A549 (cell line): ENCODE data around the gene BAK1.
A peak's percentile ranks its signal among the peaks of the same experiment; 100 is the strongest.

ENCODE experiments used
- ELK1 ChIP-seq: fragments of 150-350 bp; IDR thresholded peaks from 2 replicates; pipeline ENCODE4 v1.6.1; 2014; ENCODE audit warnings: low read depth, mild to moderate bottlenecking, low read length
- EP300 ChIP-seq, 2 experiments: fragments of >200 bp; sonication (Bioruptor Twin); formaldehyde crosslinking; IDR thresholded peaks; 2 replicates in 1 of 2; 3 replicates in 1 of 2; pipeline ENCODE4 v1.6.1; 2016 to 2017
- TF ChIP-seq, protein P1 (sequence below): fragments of >200 bp; sonication (Bioruptor Twin); formaldehyde crosslinking; IDR thresholded peaks from 3 replicates; pipeline ENCODE4 v1.5.1; 2016

DNA sequence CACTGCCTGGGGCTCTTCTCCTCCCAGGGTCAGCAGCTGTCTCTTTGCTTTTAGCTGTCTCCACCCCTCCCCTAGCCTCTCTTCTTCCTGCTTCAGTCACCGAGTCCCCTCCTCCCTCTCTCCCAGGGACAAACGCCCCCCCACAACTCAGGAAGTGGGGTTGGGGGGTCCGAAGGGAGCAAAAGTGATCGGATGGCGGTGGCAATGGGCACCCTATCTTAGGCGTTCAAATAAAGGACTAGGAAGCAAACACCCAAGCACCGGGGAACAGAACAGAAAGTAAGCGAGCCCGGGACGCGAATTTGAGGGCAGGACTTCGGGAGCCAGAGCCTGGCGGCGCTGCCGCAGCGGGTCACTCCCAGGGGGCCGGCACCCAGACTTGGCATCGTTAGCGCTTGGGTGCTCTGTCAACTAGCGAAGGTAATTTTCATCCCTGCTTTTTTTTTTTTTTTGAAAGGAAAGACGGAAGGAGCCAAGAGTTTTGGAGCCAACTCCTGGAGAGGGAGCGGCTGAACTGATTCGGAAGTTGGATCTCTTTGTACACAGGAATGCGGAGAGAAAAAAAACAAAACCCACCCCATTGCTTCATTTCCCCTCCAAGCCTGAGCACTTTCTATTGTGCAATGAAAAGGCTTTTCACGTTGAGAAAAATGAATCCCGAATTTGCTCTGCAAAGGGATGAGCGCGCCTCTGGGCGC, 40.2 kb upstream of the BAK1 start:
- TF ChIP-seq, protein P1, sequence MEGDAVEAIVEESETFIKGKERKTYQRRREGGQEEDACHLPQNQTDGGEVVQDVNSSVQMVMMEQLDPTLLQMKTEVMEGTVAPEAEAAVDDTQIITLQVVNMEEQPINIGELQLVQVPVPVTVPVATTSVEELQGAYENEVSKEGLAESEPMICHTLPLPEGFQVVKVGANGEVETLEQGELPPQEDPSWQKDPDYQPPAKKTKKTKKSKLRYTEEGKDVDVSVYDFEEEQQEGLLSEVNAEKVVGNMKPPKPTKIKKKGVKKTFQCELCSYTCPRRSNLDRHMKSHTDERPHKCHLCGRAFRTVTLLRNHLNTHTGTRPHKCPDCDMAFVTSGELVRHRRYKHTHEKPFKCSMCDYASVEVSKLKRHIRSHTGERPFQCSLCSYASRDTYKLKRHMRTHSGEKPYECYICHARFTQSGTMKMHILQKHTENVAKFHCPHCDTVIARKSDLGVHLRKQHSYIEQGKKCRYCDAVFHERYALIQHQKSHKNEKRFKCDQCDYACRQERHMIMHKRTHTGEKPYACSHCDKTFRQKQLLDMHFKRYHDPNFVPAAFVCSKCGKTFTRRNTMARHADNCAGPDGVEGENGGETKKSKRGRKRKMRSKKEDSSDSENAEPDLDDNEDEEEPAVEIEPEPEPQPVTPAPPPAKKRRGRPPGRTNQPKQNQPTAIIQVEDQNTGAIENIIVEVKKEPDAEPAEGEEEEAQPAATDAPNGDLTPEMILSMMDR, result 0 out of 3 replicates have a peak, but pooled peaks have one; percentile 5
- TF ChIP-seq ELK1, result no peak
- no peak for TF ChIP-seq EP300 (IDR thresholded peaks at IDR 0.05)
